NCI-H128 (cell line): Measurements from ENCODE around the gene DPY19L3.
"Not testable (repeated sequence)": the region's sequence is repeated elsewhere in the genome, so short reads cannot be mapped to it uniquely, and the experiment has no call there.

ENCODE experiments used
- DNase-seq: peaks from one replicate; lab custom pipeline; 2025; ENCODE audit not compliant: unreplicated experiment; lab: John Stamatoyannopoulos, UW

Gene DPY19L3

GRCh38 chr19:32396046-32396652 lies 9.4 kb upstream of the DPY19L3 start:
- DNase-seq, result no peak

DNA sequence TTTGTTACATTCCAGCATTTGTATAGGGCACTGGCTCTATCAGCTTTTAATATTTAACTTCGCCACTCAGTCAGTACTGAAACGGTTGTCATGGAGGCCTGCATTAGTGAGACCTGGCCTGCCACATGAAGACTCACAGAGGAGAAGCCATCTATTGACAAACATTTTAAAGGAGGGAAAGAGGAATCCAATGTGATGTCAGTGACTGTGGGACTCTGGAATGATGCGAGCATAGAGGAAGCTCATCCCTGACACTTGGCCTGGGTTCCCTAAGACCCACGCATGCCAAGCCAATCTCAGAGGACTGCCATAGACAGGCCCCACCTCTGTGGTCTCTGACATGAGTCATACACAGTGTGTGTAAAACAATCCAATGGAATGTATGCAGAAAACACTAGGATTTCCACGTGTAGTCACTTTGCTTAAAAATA lies 7.9 kb upstream of the DPY19L3 start:
- no peak for DNase-seq

DNA sequence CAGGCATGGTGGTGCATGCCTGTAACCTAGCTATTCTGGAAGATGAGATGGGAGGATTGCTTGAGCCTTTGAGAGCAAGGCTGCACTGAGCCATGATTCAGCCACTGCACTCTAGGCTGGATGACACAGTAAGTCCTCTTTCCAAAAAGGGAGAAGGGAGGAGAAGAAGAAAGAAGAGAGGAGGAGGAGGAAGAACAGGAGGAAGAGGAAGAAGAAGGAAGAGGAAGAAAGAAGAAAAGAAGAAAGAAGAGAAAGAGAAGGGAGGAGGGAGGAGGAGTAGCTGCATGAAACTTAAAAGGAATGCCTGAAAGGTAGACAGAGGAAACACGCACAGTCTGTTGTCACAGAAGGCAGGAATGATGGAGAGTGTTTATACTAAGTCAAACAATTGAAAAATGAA lies 3.6 kb upstream of the DPY19L3 start:
- DNase-seq, result no peak

DNA sequence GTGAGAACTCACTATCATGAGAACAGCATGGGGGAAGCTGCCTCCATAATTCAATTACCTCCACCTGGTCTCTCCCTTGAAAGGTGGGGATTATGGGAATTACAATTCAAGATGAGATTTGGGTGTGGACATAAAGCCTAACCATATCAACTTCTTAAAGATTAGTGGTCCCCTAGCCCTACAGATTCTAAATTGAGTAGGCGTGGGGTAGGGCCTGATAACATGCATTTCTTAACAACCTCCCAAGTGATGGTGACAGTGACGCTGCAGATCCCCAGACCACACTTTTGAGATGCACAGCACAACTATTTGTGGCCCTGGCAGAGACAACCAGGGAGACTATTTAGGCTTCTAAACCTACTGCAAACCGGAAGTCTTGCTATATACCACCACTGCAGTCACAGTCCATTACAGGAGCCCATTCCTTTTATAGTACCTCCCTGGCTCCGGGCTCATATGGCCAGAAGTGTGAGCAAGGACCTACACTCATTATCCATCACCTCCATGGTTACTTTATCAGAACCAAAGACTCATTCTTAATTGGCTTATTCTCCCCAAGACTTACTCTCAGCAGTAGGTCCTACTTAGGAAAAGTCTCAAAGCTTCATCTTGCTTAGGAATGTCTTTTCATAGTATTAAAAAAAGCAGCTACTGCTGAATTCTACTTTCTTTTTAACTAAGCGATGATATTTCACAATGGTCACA lies 2.1 kb upstream of the DPY19L3 start:
- no peak for DNase-seq

DNA sequence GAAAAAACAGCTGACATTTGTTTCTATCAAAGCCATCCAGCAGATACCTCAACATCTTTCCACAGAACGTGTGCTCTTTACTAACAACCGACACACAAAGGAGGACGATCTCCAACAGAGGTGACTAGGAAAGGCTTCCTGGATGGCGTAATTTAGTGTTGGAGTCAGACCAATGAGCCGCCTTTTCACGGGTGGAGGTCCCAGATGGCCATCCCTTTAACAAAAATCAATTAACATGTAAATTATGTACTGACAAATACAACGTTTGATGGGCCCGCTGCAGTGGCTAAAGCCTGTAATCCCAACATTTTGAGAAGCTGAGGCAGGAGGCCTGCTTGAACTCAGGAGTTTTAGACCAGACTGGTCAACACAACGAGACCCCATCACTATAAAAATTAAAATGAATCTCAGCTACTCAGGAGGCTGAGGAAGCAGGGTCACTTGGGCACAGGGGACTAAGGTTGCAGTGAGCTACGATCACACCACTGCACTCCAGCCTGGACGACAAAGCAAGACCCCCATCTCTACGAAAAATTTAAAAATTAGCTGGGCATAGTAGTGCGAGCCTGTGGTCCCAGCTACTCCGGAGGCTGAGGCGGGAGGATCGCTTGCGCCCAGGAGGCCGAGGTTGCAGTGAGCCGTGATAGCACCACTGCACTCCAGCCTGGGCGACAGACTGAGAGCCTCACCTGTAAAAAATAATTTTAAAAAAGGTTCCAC lies 1.2 kb upstream of the DPY19L3 start:
- no peak for DNase-seq

DNA sequence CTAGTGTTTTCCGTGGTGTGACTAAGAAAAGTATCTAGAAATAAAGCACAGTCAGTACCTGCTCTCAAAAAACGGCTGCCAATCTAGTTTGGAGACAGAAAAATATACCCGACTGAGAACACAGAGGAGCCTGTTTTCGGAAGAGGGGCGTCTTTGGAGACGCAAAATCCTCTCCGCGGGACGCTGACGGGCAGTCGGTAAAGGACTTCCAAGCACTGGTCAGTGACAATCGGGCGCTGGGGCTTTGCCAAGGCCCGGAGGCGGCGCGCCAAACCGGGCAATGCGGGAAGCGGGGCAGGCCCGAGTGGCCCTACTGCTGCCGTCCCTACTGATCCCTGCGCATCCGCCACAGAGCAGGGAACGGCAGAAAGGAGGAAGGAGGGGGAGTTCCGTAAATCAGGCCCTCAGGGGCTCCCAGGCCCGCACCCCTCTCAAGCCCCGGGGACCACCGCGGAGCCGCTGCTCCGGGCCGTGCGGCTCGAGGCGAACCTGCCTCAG lies 588 bp upstream of the DPY19L3 start:
- no peak for DNase-seq

DNA sequence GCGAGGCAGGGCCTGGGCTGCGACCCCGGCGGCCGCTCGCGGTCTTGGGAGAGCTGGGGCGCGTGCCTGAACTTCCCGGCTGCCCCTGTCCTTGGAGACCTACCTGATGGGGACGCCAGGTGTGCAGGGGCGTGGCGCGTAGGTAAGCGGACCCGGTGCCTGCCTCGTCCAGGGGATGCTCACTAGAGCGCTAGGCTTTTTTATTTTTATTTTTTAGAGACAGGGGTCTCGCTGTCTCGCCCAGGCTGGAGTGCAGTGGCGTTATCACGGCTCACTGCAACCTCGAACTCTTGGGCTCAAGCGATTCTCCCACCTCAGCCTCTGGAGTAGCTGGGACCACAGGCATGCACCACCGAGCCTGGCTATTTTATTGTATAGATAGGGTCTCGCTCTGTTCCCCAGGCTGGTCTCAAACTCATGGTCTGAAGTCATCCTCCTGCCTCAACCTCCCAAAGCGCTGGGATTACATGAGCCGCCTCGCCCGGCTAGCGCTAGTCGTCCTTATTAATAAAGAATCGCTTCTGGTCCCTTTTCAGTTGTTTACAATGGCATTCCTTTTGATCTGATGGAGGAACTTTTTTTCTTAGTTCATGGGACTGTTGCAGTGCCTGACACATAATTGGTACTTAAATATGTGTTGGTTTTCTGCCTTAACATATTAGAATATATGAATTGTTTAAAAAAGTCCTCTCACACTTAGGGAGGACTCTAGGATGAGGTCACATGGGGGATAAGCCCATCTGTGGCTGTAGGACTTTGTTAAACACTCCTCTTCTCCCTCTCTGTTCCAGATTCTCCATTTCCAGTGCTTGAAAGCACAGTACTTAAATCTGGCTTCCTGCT lies 812 bp downstream of the DPY19L3 start:
- no peak for DNase-seq

DNA sequence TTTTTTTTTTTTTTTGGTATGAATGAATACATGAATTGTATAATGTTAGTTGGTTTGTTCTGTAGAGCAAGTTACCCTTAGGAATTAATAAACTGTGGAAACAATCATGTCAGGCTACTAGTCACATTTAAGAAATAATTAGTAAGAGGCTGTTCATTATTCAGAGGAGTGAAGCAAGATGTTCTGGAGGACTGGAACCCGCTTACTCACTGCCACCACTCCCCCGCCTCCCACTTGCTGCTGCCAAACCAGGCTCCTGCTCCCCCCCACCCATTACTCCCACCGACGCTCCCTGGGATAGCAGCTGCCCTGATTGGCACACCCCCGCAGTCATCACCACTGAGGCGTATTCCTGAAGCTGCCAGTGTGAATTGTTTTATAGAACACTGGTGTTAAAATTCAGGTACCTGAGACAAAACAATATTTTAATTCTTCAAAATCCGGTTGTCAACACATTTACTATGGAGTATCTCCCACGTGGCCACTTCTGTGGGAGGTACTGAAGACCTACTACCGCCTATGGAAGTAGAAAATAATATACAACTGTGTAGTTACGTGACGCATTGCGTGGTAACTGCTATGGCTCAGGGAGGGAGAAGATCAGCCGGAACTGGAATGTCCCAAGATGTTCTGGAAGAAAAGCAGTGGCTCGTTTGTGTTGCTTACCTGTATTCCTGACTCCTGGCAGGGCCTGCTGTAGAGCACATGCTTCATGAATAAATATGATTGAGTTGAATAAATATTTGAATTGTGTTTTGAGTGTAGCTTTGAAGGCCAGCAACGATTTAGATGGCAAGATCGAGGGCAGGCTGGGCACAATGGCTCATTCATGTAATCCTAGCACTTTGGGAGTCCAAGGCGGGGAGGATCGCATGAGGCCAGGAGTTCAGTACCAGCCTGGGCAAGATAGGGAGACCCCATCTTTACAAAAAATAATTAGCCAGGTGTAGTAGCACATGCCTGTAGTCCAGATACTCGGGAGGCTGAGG lies 1.7 kb downstream of the DPY19L3 start:
- no peak for DNase-seq

DNA sequence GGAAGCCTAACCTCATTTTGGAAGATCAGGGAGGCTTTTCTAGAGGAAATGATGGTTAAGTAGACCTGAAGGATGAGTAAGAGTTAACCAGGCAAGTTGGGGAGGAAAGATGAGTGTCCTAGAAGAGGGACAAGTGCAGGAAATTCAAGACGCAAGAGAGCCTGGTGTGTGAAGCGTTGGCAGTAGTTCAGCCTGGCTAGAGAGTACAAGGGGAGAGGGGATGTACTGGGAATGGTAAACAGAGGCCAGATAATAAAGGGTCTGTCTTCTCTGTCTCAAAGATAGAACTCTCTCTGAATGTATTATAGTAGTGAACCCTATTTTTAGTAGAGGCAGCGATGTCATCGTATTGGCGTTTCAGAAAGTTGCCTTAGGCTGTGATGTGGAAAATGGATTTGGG lies 9.7 kb downstream of the DPY19L3 start:
- no peak for DNase-seq

DNA sequence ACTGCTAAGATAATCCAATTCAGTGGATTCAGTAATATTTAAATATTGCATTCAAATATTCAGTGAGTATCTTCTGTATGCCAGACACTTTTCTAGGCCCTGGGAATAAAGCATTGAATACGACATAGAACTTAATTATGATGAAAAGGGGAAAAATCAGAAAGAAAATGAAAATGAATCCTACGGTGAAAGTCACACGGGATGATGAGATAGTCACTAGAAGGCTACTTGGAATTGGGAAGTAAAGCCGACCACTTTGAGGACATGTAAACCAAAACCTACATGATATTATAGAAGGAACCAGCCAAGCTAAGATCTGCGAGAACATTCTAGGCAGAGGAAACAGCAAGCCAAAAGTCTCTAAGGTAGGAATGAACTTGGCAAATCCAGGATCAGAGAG lies 10.1 kb downstream of the DPY19L3 start:
- no peak for DNase-seq

- no peak for DNase-seq
These were observed 11.3 kb downstream of the DPY19L3 start for GRCh38 chr19:32416749-32417456.

- no peak for DNase-seq
These were observed 12.6 kb downstream of the DPY19L3 start for GRCh38 chr19:32418155-32418554.

DNA sequence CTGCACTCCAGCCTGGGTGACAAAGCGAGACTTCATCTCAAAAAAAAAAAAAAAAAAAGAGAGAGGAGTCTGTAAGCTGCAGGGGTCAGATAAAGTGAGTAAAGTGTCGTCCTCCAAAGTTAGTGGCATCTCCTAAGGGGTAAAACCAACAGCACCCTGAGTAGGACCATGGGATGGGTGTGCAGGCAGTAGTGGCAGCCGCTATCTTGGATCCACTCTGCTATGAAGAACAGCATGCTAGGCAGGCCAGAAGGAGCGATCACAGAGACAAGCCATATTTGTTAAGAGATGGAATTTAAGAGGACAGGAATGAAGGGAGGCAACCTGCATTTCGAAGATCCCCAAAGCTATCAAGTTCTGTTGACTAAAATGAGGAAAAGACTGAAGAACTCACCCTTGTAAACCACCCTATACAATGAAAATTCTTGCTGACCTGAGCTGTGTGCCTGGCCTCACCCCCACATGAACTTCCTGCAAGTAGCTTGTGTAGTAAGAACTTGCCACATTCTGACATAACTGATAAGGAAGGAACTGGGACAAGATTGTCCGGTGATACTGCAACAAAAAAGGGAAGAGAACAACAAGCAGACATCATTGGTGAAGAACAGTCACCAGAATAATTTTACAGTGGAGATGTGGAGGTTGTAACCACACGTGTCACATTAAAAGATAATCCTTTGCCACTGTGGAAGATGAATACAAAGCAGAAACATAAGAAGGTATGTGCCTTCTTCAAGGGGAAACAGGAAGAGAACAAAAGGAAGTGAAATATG lies 16.2 kb downstream of the DPY19L3 start:
- no peak for DNase-seq

- DNase-seq, result no peak
These were observed 16.9 kb downstream of the DPY19L3 start for GRCh38 chr19:32422435-32422834.

DNA sequence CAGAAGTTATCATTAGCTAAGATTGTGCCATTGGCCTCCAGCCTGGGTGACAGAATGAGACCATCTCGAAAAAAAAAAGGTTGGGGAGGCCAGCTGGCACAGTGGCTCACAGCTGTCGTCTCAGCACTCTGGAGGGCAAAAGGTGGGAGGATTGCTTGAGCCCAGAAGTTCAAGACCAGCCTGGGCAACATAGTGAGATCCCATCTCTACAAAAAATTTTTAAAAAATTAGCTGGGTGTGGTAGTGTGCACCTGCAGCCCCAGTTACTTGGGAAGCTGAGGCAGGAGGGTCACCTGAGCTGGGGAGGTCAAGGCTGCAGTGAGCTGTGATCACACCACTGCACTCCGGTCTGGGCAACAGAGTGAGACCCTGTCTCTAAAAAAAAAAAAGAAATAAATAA lies 18.4 kb downstream of the DPY19L3 start:
- DNase-seq, result not testable (repeated sequence)

- DNase-seq, result no peak
These were observed 22.0 kb downstream of the DPY19L3 start for GRCh38 chr19:32427536-32427935.

- DNase-seq, result no peak
These were observed 31.1 kb downstream of the DPY19L3 start for GRCh38 chr19:32436692-32437091.

GRCh38 chr19:32437096-32437495 lies 31.5 kb downstream of the DPY19L3 start:
- no peak for DNase-seq

DNA sequence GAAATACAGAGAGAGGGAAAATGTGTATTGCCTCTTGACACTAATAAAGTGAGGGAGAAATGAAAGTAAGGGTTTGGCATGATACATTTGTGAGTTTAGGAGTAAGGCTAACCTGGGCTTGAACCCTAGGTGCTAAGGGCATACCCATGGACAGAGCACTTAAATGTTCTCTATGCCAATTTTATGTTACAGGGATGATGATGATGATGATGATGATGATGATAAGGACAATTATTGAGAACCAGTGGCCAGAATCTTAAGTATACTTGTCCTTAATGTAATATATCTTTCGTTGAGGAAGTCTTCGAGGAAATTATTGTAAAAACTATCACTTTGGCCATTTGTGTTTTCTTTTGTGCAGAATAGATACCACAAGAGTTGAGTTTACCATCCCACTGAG lies 33.2 kb downstream of the DPY19L3 start:
- no peak for DNase-seq
